SK-N-SH (cell line): Measurements from ENCODE around the gene SEC23A. TPM values are rescaled to one million over a fixed set of nuclear protein-coding genes. Genes with fewer than 3 reads are reported as not detected.
"Not testable (repeated sequence)": the region's sequence is repeated elsewhere in the genome, so short reads cannot be mapped to it uniquely, and the experiment has no call there.

ENCODE experiments used
- CTCF ChIA-PET: fragments of 300-600, 350-600 bp; formaldehyde crosslinking; extraction: SDS; loops from one replicate; lab custom pipeline; 2021; lab: Yijun Ruan, JAX
- POLR2A ChIA-PET: fragments of 350-600 bp; sonication (Branson Sonifier 250); formaldehyde crosslinking; extraction: SDS; loops from one replicate; lab custom pipeline; 2020; ENCODE audit warnings: antibody characterized with exemption, inconsistent platforms; lab: Yijun Ruan, JAX
- DNase-seq: peaks from one replicate; pipeline ENCODE4 v3.0.0; 2012
- H2AFZ ChIP-seq: fragments of 200-600 bp; sonication (generic); 2 replicates; pipeline ENCODE4 v1.8.1; 2016; ENCODE audit warnings: antibody characterized with exemption, mild to moderate bottlenecking, low read depth
- H3F3A ChIP-seq: fragments of 200-600 bp; sonication (generic); replicated peaks from 2 replicates; pipeline ENCODE3; 2016; ENCODE audit warnings: antibody characterized with exemption, mild to moderate bottlenecking; ENCODE audit not compliant: insufficient read depth
- H3K27ac ChIP-seq, 2 experiments: fragments of 200-500 bp in 1 of 2; fragments of 200-600 bp in 1 of 2; sonication (Bioruptor generic) in 1 of 2; sonication (generic), shearing (Covaris generic) in 1 of 2; 2 replicates each; pipeline versions ENCODE4 v1.5.1 to v1.6.1; 2014 to 2016; ENCODE audit warnings: low read depth in 2 of 2, inconsistent platforms in 1 of 2, low read length in 1 of 2, mild to moderate bottlenecking in 1 of 2, mixed read lengths in 1 of 2
- H3K27me3 ChIP-seq: fragments of 200-600 bp; sonication (generic), shearing (Covaris generic); 2 replicates; pipeline ENCODE4 v1.6.1; 2016; ENCODE audit warnings: mixed run types; ENCODE audit not compliant: insufficient read depth
- H3K36me3 ChIP-seq, 2 experiments: fragments of 200-500 bp in 1 of 2; fragments of 200-600 bp in 1 of 2; sonication (Bioruptor generic) in 1 of 2; sonication (generic) in 1 of 2; replicated peaks in 1 of 2; 2 replicates each; pipeline versions ENCODE3 to v1.5.1; 2014 to 2016; ENCODE audit warnings: low read length in 1 of 2, mild to moderate bottlenecking in 1 of 2; ENCODE audit not compliant: insufficient read depth in 2 of 2, control insufficient read depth in 1 of 2
- H3K4me1 ChIP-seq, 2 experiments: fragments of 200-500 bp in 1 of 2; fragments of 200-600 bp in 1 of 2; sonication (Bioruptor generic) in 1 of 2; sonication (generic), shearing (Covaris generic) in 1 of 2; 2 replicates each; pipeline versions ENCODE4 v1.5.1 to v1.6.1; 2014 to 2016; ENCODE audit warnings: low read depth in 1 of 2, low read length in 1 of 2, mixed run types in 1 of 2; ENCODE audit not compliant: insufficient read depth in 2 of 2, control insufficient read depth in 1 of 2
- H3K4me2 ChIP-seq: fragments of 200-600 bp; sonication (generic), shearing (Covaris generic); 2 replicates; pipeline ENCODE4 v1.6.1; 2017; ENCODE audit warnings: mixed run types
- H3K4me3 ChIP-seq, 2 experiments: fragments of 200-500 bp in 1 of 2; fragments of 200-600 bp in 1 of 2; sonication (Bioruptor generic) in 1 of 2; sonication (generic), shearing (Covaris generic) in 1 of 2; 2 replicates each; pipeline versions ENCODE4 v1.5.1 to v1.8.1; 2014 to 2016; ENCODE audit warnings: low read depth in 2 of 2, inconsistent platforms in 1 of 2, low read length in 1 of 2, mild to moderate bottlenecking in 1 of 2, mixed read lengths in 1 of 2, moderate library complexity in 1 of 2
- H3K79me2 ChIP-seq: fragments of 200-600 bp; sonication (generic); 2 replicates; pipeline ENCODE4 v1.8.1; 2017; ENCODE audit warnings: mild to moderate bottlenecking; ENCODE audit not compliant: insufficient read depth
- H3K9ac ChIP-seq: fragments of 200-600 bp; sonication (generic); 2 replicates; pipeline ENCODE4 v1.6.1; 2017; ENCODE audit warnings: mixed run types
- H3K9me2 ChIP-seq: fragments of 200-600 bp; sonication (generic); 2 replicates; pipeline ENCODE4 v1.6.1; 2017; ENCODE audit warnings: mixed run types
- H3K9me3 ChIP-seq: fragments of 200-600 bp; sonication (generic); 2 replicates; pipeline ENCODE4 v1.6.1; 2017; ENCODE audit warnings: mixed run types, mild to moderate bottlenecking, moderate library complexity
- H4K20me1 ChIP-seq: fragments of 200-600 bp; sonication (generic); 2 replicates; pipeline ENCODE4 v1.6.1; 2017; ENCODE audit warnings: mild to moderate bottlenecking, mixed run types; ENCODE audit not compliant: insufficient read depth
- CHD2 ChIP-seq: fragments of 150-350 bp; IDR thresholded peaks from 2 replicates; pipeline ENCODE4 v1.6.1; 2018; ENCODE audit warnings: low read length; ENCODE audit not compliant: partially characterized antibody
- FOSL2 ChIP-seq: IDR thresholded peaks from 2 replicates; pipeline ENCODE4 v1.4.0; 2012; ENCODE audit warnings: low read depth, mild to moderate bottlenecking, moderate library complexity, borderline replicate concordance
- FOXM1 ChIP-seq: IDR thresholded peaks from 2 replicates; pipeline ENCODE4 v1.4.0; 2012; ENCODE audit warnings: low read depth, mild to moderate bottlenecking
- GATA2 ChIP-seq: sonication (generic); formaldehyde crosslinking; IDR thresholded peaks from 2 replicates; pipeline ENCODE4 v1.5.0; 2020; ENCODE audit warnings: mild to moderate bottlenecking, missing genetic modification reagents
- MAX ChIP-seq: IDR thresholded peaks from 2 replicates; pipeline ENCODE4 v1.4.0; 2012; ENCODE audit warnings: low read depth
- NRF1 ChIP-seq: IDR thresholded peaks from 2 replicates; pipeline ENCODE4 v1.6.1; 2012; ENCODE audit warnings: low read depth, mild to moderate bottlenecking, low read length
- RFX5 ChIP-seq: IDR thresholded peaks from 2 replicates; pipeline ENCODE4 v1.6.1; 2012; ENCODE audit warnings: mild to moderate bottlenecking, improper control_type of control experiment, low read length
- SIN3A ChIP-seq: IDR thresholded peaks from 2 replicates; pipeline ENCODE4 v1.6.1; 2012; ENCODE audit warnings: low read depth, mild to moderate bottlenecking, low read length, moderate library complexity, borderline replicate concordance
- TAF1 ChIP-seq: IDR thresholded peaks from 2 replicates; pipeline ENCODE4 v1.6.1; 2012; ENCODE audit warnings: low read depth, mild to moderate bottlenecking, low read length, moderate library complexity, borderline replicate concordance
- USF2 ChIP-seq: fragments of 150-350 bp; IDR thresholded peaks from 2 replicates; pipeline ENCODE4 v1.6.1; 2017; ENCODE audit warnings: antibody characterized with exemption, low read length, low read depth, borderline replicate concordance
- YY1 ChIP-seq: IDR thresholded peaks from 2 replicates; pipeline ENCODE4 v1.4.0; 2012; ENCODE audit warnings: low read depth, mild to moderate bottlenecking
- WGBS: methylation state at CpG from one replicate; pipeline ENCODE4 v1.1.6; 2017; ENCODE audit warnings: low lambda C conversion rate; 5-methylcytosine and 5-hydroxymethylcytosine counted together
- polyA plus RNA-seq, 3 experiments: library from polyadenylated mRNA; depleted of rRNA; stranded (reverse); fragments of >200 nt; gene quantifications; 2 replicates each; pipeline ENCODE4 v1.2.3, GENCODE V29; 2012
- TF ChIP-seq, protein P1 (sequence below): IDR thresholded peaks from 2 replicates; pipeline ENCODE4 v1.6.1; 2012; ENCODE audit warnings: mild to moderate bottlenecking, low read depth, low read length, moderate library complexity

SEC23A gene
- polyA plus RNA-seq, 1 of the 3 experiments (the other 2 are of a cell fraction): 30.0 TPM

GRCh38 chr14:39102265-39102968, 618 bp downstream of the SEC23A start:
- Histone ChIP-seq H3K9ac (peak overlapping the region; percentile 84), H3K27me3 (no peaks in the 10 kb centered on the region), H3K36me3 (no peaks in the 10 kb centered on the region), H3K4me3 (peak overlapping the region; percentile 63 to 69), H3K4me2 (peak overlapping the region; percentile 75), H3K9me2 (no peaks in the 10 kb centered on the region), H3K79me2 (peaks cover 71% of the 10 kb centered on the region), H3K9me3 (no peaks in the 10 kb centered on the region), H3K4me1 (no peaks in the 10 kb centered on the region), H4K20me1 (peaks cover 20% of the 10 kb centered on the region), H3F3A (no peaks in the 10 kb centered on the region), H2AFZ (peak overlapping the region; percentile 65; the same call in 1 of the 2 replicates), H3K27ac (peak overlapping the region; percentile 65 to 76; a peak in 3 of 4 replicates)
- ChIA-PET POLR2A (interaction anchor here (0.6 to 2.0 kb wide), 5 partner anchors 11 to 330 kb away, joined by 3 to 13 read pairs (median 7); partner anchors contain the start of genes FBXO33, GEMIN2, PNN and TRAPPC6B), CTCF (interaction anchor here (0.8 kb wide), 1 partner anchor 9 kb away, joined by 3 read pairs; no protein-coding TSS in a partner anchor)
- 10% methylated on average over 10 of the region's 23 CpGs for WGBS
- no peak for DNase-seq
- no peak for TF ChIP-seq SIN3A
- TF ChIP-seq YY1: no peak
- no peak for TF ChIP-seq FOXM1
- TF ChIP-seq NRF1: no peak
- TF ChIP-seq CHD2: no peak
- TF ChIP-seq, protein P1, sequence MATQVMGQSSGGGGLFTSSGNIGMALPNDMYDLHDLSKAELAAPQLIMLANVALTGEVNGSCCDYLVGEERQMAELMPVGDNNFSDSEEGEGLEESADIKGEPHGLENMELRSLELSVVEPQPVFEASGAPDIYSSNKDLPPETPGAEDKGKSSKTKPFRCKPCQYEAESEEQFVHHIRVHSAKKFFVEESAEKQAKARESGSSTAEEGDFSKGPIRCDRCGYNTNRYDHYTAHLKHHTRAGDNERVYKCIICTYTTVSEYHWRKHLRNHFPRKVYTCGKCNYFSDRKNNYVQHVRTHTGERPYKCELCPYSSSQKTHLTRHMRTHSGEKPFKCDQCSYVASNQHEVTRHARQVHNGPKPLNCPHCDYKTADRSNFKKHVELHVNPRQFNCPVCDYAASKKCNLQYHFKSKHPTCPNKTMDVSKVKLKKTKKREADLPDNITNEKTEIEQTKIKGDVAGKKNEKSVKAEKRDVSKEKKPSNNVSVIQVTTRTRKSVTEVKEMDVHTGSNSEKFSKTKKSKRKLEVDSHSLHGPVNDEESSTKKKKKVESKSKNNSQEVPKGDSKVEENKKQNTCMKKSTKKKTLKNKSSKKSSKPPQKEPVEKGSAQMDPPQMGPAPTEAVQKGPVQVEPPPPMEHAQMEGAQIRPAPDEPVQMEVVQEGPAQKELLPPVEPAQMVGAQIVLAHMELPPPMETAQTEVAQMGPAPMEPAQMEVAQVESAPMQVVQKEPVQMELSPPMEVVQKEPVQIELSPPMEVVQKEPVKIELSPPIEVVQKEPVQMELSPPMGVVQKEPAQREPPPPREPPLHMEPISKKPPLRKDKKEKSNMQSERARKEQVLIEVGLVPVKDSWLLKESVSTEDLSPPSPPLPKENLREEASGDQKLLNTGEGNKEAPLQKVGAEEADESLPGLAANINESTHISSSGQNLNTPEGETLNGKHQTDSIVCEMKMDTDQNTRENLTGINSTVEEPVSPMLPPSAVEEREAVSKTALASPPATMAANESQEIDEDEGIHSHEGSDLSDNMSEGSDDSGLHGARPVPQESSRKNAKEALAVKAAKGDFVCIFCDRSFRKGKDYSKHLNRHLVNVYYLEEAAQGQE: no peak
- no peak for TF ChIP-seq GATA2 (CRISPR knock-in tag)
- TF ChIP-seq USF2: no peak
- no peak for TF ChIP-seq TAF1
- no peak for TF ChIP-seq MAX

GRCh38 chr14:39099748-39100147, 3.3 kb downstream of the SEC23A start:
- Histone ChIP-seq H3K9me3 (no peaks in the 10 kb centered on the region), H3K27me3 (no peaks in the 10 kb centered on the region), H3K79me2 (peaks cover 96% of the 10 kb centered on the region), H3K4me3 (no peak overlapping the region), H3K4me2 (no peak overlapping the region; the same call in 1 of the 2 replicates)
- TF ChIP-seq RFX5: no peak
- no peak for TF ChIP-seq FOSL2
- TF ChIP-seq, all 33 proteins: peak for 0
- Histone ChIP-seq H3K9ac (no peak overlapping the region), H3F3A (no peaks in the 10 kb centered on the region), H4K20me1 (peaks cover 24% of the 10 kb centered on the region), H2AFZ (no peak overlapping the region), H3K27ac (no peak overlapping the region), H3K4me1 (no peaks in the 10 kb centered on the region), H3K36me3 (peaks cover 0 to 3% of the 10 kb centered on the region in 2 experiments), H3K9me2 (no peaks in the 10 kb centered on the region)
- POLR2A ChIA-PET: no interaction called here
- CTCF ChIA-PET: no interaction called here
- no peak for DNase-seq

DNA sequence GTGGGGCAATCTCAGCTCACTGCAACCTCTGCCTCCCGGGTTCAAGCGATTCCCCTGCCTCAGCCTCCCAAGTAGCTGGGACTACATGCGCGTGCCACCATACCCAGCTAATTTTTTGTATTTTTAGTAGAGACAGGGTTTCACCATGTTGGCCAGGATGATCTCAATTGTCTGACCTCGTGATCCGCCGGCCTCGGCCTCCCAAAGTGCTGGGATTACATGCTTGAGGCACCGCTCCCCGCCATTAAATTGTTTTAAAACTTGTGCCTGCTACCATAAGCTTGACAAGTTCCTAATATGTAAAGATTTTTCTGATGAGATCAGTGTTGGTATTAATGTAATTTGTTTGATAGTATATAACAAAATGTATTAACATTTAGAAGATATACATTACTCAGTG, 3.8 kb downstream of the SEC23A start:
- 93% methylated on average over 10 of the region's 10 CpGs for WGBS
- DNase-seq, H3K27ac ChIP-seq, H3K27me3 ChIP-seq, H3K9ac ChIP-seq, H3K4me3 ChIP-seq, H3K9me2 ChIP-seq, POLR2A ChIA-PET, CTCF ChIA-PET, H3K36me3 ChIP-seq, H3K9me3 ChIP-seq, H2AFZ ChIP-seq, H3K4me2 ChIP-seq, H3F3A ChIP-seq, H3K4me1 ChIP-seq: not testable (repeated sequence)
- Histone ChIP-seq H3K79me2 (peaks cover 96% of the 10 kb centered on the region), H4K20me1 (peaks cover 24% of the 10 kb centered on the region)
